ENCODE results near the gene CDR2L. TPM values are rescaled to one million over a fixed set of nuclear protein-coding genes. Genes with fewer than 3 reads are reported as not detected.
"Not testable (repeated sequence)": the region's sequence is repeated elsewhere in the genome, so short reads cannot be mapped to it uniquely, and the experiment has no call there.

The CDR2L gene
- total RNA-seq, 1 donor from 2014 or later, result not detected

- intact Hi-C loops (cut with micrococcal nuclease), result no loop called here
- ChIA-PET CTCF (interaction anchor here (2.0 kb wide), 1 partner anchor 44 kb away, joined by 7 read pairs; no protein-coding TSS in a partner anchor), POLR2A (no interaction called here)
- H3K27me3 Mint-ChIP-seq, result peaks cover 5% of the 10 kb centered on the region
- no peak for ATAC-seq (ENCODE audit: low read depth)
- H3K4me3 Mint-ChIP-seq, result no peak overlapping the region
- H3K27ac Mint-ChIP-seq, result no peak overlapping the region
- H3K9me3 Mint-ChIP-seq, result no peaks in the 10 kb centered on the region
- no peaks in the 10 kb centered on the region for H3K36me3 Mint-ChIP-seq (ENCODE audit: low read depth)
- no peak for DNase-seq
- TF ChIP-seq CTCF (IDR thresholded peaks at IDR 0.05), result no peak
- H3K4me1 Mint-ChIP-seq, result no peaks in the 10 kb centered on the region
Measured at GRCh38 chr17:75005291-75005690, 17.9 kb downstream of the CDR2L start.

GRCh38 chr17:75006084-75006483, 18.7 kb downstream of the CDR2L start:
- H3K9me3 Mint-ChIP-seq; H3K4me1 Mint-ChIP-seq; ATAC-seq (ENCODE audit: low read depth); H3K27me3 Mint-ChIP-seq; H3K36me3 Mint-ChIP-seq (ENCODE audit: low read depth); DNase-seq; H3K4me3 Mint-ChIP-seq; H3K27ac Mint-ChIP-seq; intact Hi-C loops (cut with micrococcal nuclease): not testable (repeated sequence)
- POLR2A ChIA-PET, result interaction anchor here (0.7 kb wide), 1 partner anchor 140 kb away, joined by 5 read pairs; no protein-coding TSS in a partner anchor
- CTCF ChIA-PET, result interaction anchor here (2.0 kb wide), 1 partner anchor 44 kb away, joined by 7 read pairs; no protein-coding TSS in a partner anchor

DNA sequence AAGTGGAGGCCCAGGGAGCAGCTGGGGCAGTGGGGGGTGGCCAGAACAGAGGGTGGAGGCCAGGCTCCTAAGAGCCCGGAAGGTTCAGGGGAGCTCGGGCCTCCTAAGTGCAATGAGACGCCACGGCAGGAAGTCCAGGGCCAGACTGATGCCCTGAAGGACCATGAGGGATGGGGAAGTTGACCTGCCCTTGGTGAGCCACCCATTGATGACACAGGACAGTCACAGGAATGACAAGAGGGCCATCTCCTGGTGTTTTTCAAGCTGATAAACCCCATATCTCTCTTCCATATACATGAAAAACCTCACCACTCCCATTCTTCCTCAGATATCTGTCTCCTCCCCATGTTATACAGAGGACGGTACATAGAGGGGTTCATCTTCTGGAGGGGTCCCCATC, 19.2 kb downstream of the CDR2L start:
- Mint-ChIP-seq H3K36me3 (ENCODE audit: low read depth) (no peaks in the 10 kb centered on the region), H3K9me3 (no peaks in the 10 kb centered on the region), H3K4me3 (no peak overlapping the region), H3K27ac (no peak overlapping the region), H3K27me3 (peaks cover 5% of the 10 kb centered on the region), H3K4me1 (no peaks in the 10 kb centered on the region)
- no peak for TF ChIP-seq CTCF (IDR thresholded peaks at IDR 0.05)
- ATAC-seq (ENCODE audit: low read depth), result no peak
- no peak for DNase-seq
- POLR2A ChIA-PET, result interaction anchor here (0.7 kb wide), 3 partner anchors 70 to 154 kb away, joined by 3 to 5 read pairs (median 5); no protein-coding TSS in a partner anchor
- CTCF ChIA-PET, result interaction anchor here (2.0 kb wide), 1 partner anchor 45 kb away, joined by 7 read pairs; no protein-coding TSS in a partner anchor
- intact Hi-C loops (cut with micrococcal nuclease), result no loop called here

DNA sequence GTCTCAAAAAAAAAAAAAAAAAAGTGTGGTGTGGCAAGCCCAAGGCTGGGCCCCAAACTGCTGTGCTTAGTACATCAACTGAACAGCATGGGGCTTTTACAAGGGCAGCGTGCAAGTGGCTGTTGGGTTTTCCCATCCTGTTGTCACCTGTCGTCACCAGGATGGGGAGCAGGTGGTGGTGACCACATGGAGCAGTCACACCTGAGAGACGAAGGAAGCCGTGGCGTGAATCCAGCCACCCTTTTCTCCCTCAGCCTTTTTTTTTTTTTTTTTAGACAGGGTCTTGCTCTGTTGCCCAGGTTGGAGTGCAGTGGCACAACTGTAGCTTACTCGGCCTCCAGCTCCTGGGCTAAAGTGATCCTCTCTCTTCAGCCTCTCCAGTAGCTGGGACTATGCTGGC, 20.9 kb downstream of the CDR2L start:
- Mint-ChIP-seq H3K27ac (no peak overlapping the region), H3K9me3 (no peaks in the 10 kb centered on the region), H3K27me3 (peaks cover 4% of the 10 kb centered on the region), H3K4me3 (no peak overlapping the region), H3K36me3 (ENCODE audit: low read depth) (peaks cover 4% of the 10 kb centered on the region), H3K4me1 (peaks cover 13% of the 10 kb centered on the region)
- no peak for ATAC-seq (ENCODE audit: low read depth)
- no peak for DNase-seq
- CTCF ChIA-PET, result interaction anchor here (1.0 kb wide), 1 partner anchor 47 kb away, joined by 3 read pairs; no protein-coding TSS in a partner anchor
- no peak for TF ChIP-seq CTCF (IDR thresholded peaks at IDR 0.05)
- POLR2A ChIA-PET, result interaction anchor here (0.7 kb wide), 1 partner anchor 221 kb away, joined by 3 read pairs; no protein-coding TSS in a partner anchor
- intact Hi-C loops (cut with micrococcal nuclease), result no loop called here

GRCh38 chr17:75009139-75009724, 21.8 kb downstream of the CDR2L start:
- H3K36me3 Mint-ChIP-seq (ENCODE audit: low read depth), result peaks cover 6% of the 10 kb centered on the region
- no peak for TF ChIP-seq CTCF (IDR thresholded peaks at IDR 0.05)
- POLR2A ChIA-PET, result interaction anchor here (0.7 kb wide), 2 partner anchors 218 to 220 kb away, joined by 3 to 6 read pairs; no protein-coding TSS in a partner anchor
- DNase-seq (no peak), ATAC-seq (ENCODE audit: low read depth) (no peak)
- H3K27ac Mint-ChIP-seq, result no peak overlapping the region
- H3K9me3 Mint-ChIP-seq, result no peaks in the 10 kb centered on the region
- H3K4me3 Mint-ChIP-seq, result no peak overlapping the region
- H3K27me3 Mint-ChIP-seq, result peaks cover 4% of the 10 kb centered on the region
- intact Hi-C loops (cut with micrococcal nuclease), result no loop called here
- peaks cover 19% of the 10 kb centered on the region for H3K4me1 Mint-ChIP-seq
- CTCF ChIA-PET, result no interaction called here

All from activated B cell treated with CpG ODN at 0.5 μM for 24 hours (primary cell).